ENCODE measurements around the gene ZIC4. TPM values are rescaled to one million over a fixed set of nuclear protein-coding genes. Genes with fewer than 3 reads are reported as not detected.

The ZIC4 gene
- total and polyA plus RNA-seq, 2 of the 8 experiments (the other 6 are each of a cell fraction or from before 2014, with no cell fraction given): 0.03 to 0.13 TPM

DNA sequence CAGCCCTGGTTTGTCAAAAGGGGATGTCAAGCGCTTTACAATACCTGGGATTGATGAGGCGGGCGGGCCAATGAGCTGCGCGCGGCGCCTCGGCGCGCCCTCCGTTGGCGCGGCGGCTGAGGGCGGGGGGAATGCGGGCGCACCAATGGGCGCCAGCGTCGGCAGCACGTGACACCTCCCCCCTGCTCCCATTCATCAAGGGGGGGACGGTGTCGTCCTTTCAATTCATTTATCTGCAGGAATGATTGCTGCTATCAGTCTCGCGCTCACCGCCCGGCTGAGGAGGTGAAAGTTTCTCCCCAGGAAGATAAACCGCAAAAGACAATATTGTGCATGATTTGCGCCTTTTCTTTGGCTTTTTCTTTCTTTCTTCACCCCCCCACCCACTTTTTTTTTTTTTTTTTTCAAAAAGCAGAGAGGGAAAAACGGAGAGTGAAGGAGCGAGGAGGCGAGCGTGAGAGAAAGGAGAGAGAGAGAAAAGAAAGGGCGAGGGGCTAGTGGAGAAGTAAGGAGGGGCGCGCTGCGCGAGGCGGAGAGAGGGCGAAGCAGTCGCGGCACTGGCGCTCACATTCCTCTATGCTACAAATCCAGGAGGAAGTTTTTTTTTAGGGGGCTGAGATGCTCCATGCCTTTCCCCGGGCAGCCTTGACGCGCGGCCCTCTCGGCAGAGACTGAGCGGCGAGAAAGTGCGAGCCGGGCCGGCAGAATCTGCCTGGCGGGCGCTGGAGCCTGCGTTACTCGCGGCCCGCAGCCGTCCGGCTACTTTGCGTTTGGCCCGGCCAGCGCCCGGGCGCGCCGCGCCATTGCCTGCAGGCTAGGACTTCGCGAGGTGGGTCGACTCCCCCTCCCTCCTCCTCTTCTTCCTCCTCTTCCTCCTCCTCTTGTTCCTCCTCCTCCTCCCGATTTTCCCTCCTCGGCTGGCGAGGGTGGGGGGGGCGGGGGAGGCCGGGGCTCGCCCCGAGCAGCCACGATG, 3.1 kb upstream of the ZIC4 start, which contains the start of gene ZIC1 (continued):
- TF ChIP-seq, protein P1, sequence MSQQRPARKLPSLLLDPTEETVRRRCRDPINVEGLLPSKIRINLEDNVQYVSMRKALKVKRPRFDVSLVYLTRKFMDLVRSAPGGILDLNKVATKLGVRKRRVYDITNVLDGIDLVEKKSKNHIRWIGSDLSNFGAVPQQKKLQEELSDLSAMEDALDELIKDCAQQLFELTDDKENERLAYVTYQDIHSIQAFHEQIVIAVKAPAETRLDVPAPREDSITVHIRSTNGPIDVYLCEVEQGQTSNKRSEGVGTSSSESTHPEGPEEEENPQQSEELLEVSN (IDR thresholded peaks at IDR 0.05): peak; percentile 58
- TF ChIP-seq SIRT6 (IDR thresholded peaks at IDR 0.05; ENCODE audit: low read length): no peak
- no peak for TF ChIP-seq KDM4A (IDR thresholded peaks at IDR 0.05; ENCODE audit: low read depth, low read length, severe bottlenecking)
- peak; percentile 78 for TF ChIP-seq CTBP2 (IDR thresholded peaks at IDR 0.05; ENCODE audit: borderline replicate concordance, insufficient read depth, insufficient read length, low read length)
- TF ChIP-seq, protein P2, sequence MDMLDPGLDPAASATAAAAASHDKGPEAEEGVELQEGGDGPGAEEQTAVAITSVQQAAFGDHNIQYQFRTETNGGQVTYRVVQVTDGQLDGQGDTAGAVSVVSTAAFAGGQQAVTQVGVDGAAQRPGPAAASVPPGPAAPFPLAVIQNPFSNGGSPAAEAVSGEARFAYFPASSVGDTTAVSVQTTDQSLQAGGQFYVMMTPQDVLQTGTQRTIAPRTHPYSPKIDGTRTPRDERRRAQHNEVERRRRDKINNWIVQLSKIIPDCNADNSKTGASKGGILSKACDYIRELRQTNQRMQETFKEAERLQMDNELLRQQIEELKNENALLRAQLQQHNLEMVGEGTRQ (IDR thresholded peaks at IDR 0.05; ENCODE audit: low read length): peak; percentile 96
- peak; percentile 19; the same call in 1 of the 2 replicates for TF ChIP-seq NRF1 (IDR thresholded peaks at IDR 0.05; ENCODE audit: low read depth, low read length)
- peak; percentile 5; the same call in 1 of the 2 replicates for TF ChIP-seq JUN (IDR thresholded peaks at IDR 0.05; ENCODE audit: low read depth, low read length)

Measured in H1 (cell line).